Stimulated activated CD4-positive, alpha-beta T cell treated with anti-CD3 and anti-CD28 coated beads, Interleukin-15, amount 100 ng/mL, for 24 hours (primary cell): ENCODE data around the gene MSMB.
"Not testable (repeated sequence)": the region's sequence is repeated elsewhere in the genome, so short reads cannot be mapped to it uniquely, and the experiment has no call there.

Source experiments
- DNase-seq: peaks from one replicate; pipeline ENCODE4 v3.0.0-alpha.2; 2020

Gene MSMB

GRCh38 chr10:46004963-46005362 is 41.1 kb downstream of the MSMB start:
- no peak for DNase-seq

- no peak for DNase-seq
Observed at GRCh38 chr10:46002916-46003693, 43.0 kb downstream of the MSMB start.

GRCh38 chr10:46002189-46002687 is 43.8 kb downstream of the MSMB start:
- DNase-seq: not testable (repeated sequence)

GRCh38 chr10:46001187-46001756 is 44.8 kb downstream of the MSMB start:
- DNase-seq: no peak

GRCh38 chr10:46000538-46000937 is 45.5 kb downstream of the MSMB start:
- no peak for DNase-seq

- not testable (repeated sequence) for DNase-seq
Observed at GRCh38 chr10:45999955-46000354, 46.1 kb downstream of the MSMB start.

- DNase-seq: no peak
Observed at GRCh38 chr10:45997994-45998763, 47.9 kb downstream of the MSMB start.

- no peak for DNase-seq
Observed at GRCh38 chr10:45997557-45997956, 48.5 kb downstream of the MSMB start.

- DNase-seq: not testable (repeated sequence)
Observed at GRCh38 chr10:45985590-45985989, 60.5 kb downstream of the MSMB start.

GRCh38 chr10:45984473-45984872 is 61.6 kb downstream of the MSMB start:
- not testable (repeated sequence) for DNase-seq

- peak; percentile 25 for DNase-seq
Observed at GRCh38 chr10:45983538-45984186, 62.4 kb downstream of the MSMB start.
